Fibroblast of mammary gland (primary cell): Measurements from ENCODE around the gene ATXN1.
A peak's percentile ranks its signal among the peaks of the same experiment; 100 is the strongest.

Experiments
- DNase-seq: peaks from one replicate; pipeline ENCODE4 v3.0.0-alpha.2; 2010; ENCODE audit warnings: low read depth
- H3K4me3 ChIP-seq: 2 replicates; pipeline ENCODE4 v1.5.1; 2011; ENCODE audit warnings: low read depth, mild to moderate bottlenecking, low read length, moderate library complexity; ENCODE audit not compliant: control insufficient read depth
- CTCF ChIP-seq: conservative IDR thresholded peaks from 2 replicates; pipeline ENCODE4 v1.5.1; 2011; ENCODE audit warnings: low read depth, low read length, inconsistent platforms; ENCODE audit not compliant: control insufficient read depth, insufficient read depth

The ATXN1 gene

GRCh38 chr6:16522937-16523336 lies 238.3 kb downstream of the ATXN1 start:
- H3K4me3 ChIP-seq: no peak overlapping the region
- no peak for TF ChIP-seq CTCF
- no peak for DNase-seq

- no peak overlapping the region for H3K4me3 ChIP-seq
- no peak for DNase-seq
- no peak for TF ChIP-seq CTCF
Measured at GRCh38 chr6:16521528-16521927, 239.7 kb downstream of the ATXN1 start.

- DNase-seq: no peak
- TF ChIP-seq CTCF: no peak
- H3K4me3 ChIP-seq: no peak overlapping the region
Measured at GRCh38 chr6:16519265-16520242, 241.7 kb downstream of the ATXN1 start.

- H3K4me3 ChIP-seq: no peak overlapping the region
- no peak for DNase-seq
Measured at GRCh38 chr6:16518265-16518664, 243.0 kb downstream of the ATXN1 start.

GRCh38 chr6:16514249-16514648 lies 247.0 kb downstream of the ATXN1 start:
- peak; percentile 65 for DNase-seq
- no peak overlapping the region for H3K4me3 ChIP-seq
- TF ChIP-seq CTCF: peak; percentile 67

More at GRCh38 chr6:16518265-16518664, 243.0 kb downstream of the ATXN1 start:
- TF ChIP-seq CTCF: no peak

- no peak for DNase-seq
- TF ChIP-seq CTCF: no peak
- H3K4me3 ChIP-seq: no peak overlapping the region
Measured at GRCh38 chr6:16512544-16513290, 248.5 kb downstream of the ATXN1 start.
